Ovary (tissue), 3 donors: ENCODE data around the gene PRKCE.

ENCODE experiments used
- CTCF ChIP-seq, 3 donors: fragments of 450-650 bp in 2 of 3; fragments of 200-600 bp in 1 of 3; IDR thresholded peaks; one replicate each; pipeline versions ENCODE4 v1.5.1 to v1.8.0; 2016 to 2022; ENCODE audit warnings: antibody characterized with exemption in 3 of 3, mild to moderate bottlenecking in 1 of 3
- POLR2A ChIP-seq: fragments of 450-650 bp; IDR thresholded peaks from one replicate; pipeline ENCODE4 v1.6.1; 2017; ENCODE audit warnings: antibody characterized with exemption, mild to moderate bottlenecking, moderate library complexity
- donor health status: DM: no; HTN: no; CAD: no.

- TF ChIP-seq CTCF (IDR thresholded peaks at IDR 0.05) (no peak), POLR2A (no peak)
Measured at GRCh38 chr2:46094689-46095088, 443.2 kb downstream of the PRKCE start.
